HL-60 (cell line): ENCODE results near the gene GNAQ.
"Not testable (repeated sequence)": the region's sequence is repeated elsewhere in the genome, so short reads cannot be mapped to it uniquely, and the experiment has no call there.

Experiments
- DNase-seq, 2 experiments: peaks; one replicate each; pipeline ENCODE4 v3.0.0-alpha.2; 2010 to 2020; ENCODE audit warnings: low read depth in 1 of 2, low spot score in 1 of 2
- H3K27ac ChIP-seq: fragments of 250-450 bp; sonication (Bioruptor Pico); replicated peaks from 2 replicates; pipeline ENCODE4 v1.5.1; 2020; ENCODE audit warnings: mild to moderate bottlenecking, moderate library complexity
- H3K27me3 ChIP-seq: fragments of 250-450 bp; sonication (Bioruptor Pico); 2 replicates; pipeline ENCODE4 v1.5.1; 2021; ENCODE audit warnings: mild to moderate bottlenecking, moderate library complexity; ENCODE audit not compliant: insufficient read depth, poor library complexity, severe bottlenecking
- H3K4me3 ChIP-seq: replicated peaks from 2 replicates; pipeline ENCODE4 v1.5.1; 2011; ENCODE audit warnings: mild to moderate bottlenecking, control low read depth, low read length; ENCODE audit not compliant: insufficient read depth
- CTCF ChIP-seq: IDR thresholded peaks from one replicate; pipeline ENCODE4 v1.5.1; 2011; ENCODE audit warnings: low read length, control low read depth, inconsistent platforms; ENCODE audit not compliant: insufficient read depth
- GABPA ChIP-seq: IDR thresholded peaks from 2 replicates; pipeline ENCODE4 v1.6.1; 2012; ENCODE audit warnings: low read depth
- POLR2AphosphoS5 ChIP-seq: IDR thresholded peaks from 2 replicates; pipeline ENCODE4 v1.6.1; 2012; ENCODE audit warnings: low read depth
- REST ChIP-seq: IDR thresholded peaks from 2 replicates; pipeline ENCODE4 v1.6.1; 2012; ENCODE audit warnings: low read depth; ENCODE audit not compliant: insufficient replicate concordance
- SPI1 ChIP-seq: IDR thresholded peaks from 2 replicates; pipeline ENCODE4 v1.6.1; 2012; ENCODE audit warnings: low read depth, mild to moderate bottlenecking, borderline replicate concordance

GNAQ gene

GRCh38 chr9:77765781-77766259 lies 265.8 kb downstream of the GNAQ start:
- no peak for TF ChIP-seq SPI1
- TF ChIP-seq REST, result no peak
- TF ChIP-seq POLR2AphosphoS5, result no peak
- TF ChIP-seq GABPA, result no peak
- TF ChIP-seq CTCF, result no peak
- no peak for DNase-seq
- no peak overlapping the region for H3K4me3 ChIP-seq
- no peak overlapping the region for H3K27ac ChIP-seq
- no peaks in the 10 kb centered on the region for H3K27me3 ChIP-seq

- DNase-seq, result peak in 1 of 2 experiments; percentile 22
- no peaks in the 10 kb centered on the region for H3K27me3 ChIP-seq
- no peak overlapping the region for H3K4me3 ChIP-seq
- no peak overlapping the region for H3K27ac ChIP-seq
- no peak for TF ChIP-seq GABPA
- peak; percentile 7 for TF ChIP-seq CTCF
Observed at GRCh38 chr9:77764894-77765780, 266.5 kb downstream of the GNAQ start.

GRCh38 chr9:77763566-77763965 lies 268.0 kb downstream of the GNAQ start:
- TF ChIP-seq SPI1, result no peak
- no peak for TF ChIP-seq GABPA
- TF ChIP-seq CTCF, result no peak
- TF ChIP-seq REST, result no peak
- TF ChIP-seq POLR2AphosphoS5, result no peak
- no peak for DNase-seq
- Histone ChIP-seq H3K4me3 (no peak overlapping the region), H3K27ac (no peak overlapping the region), H3K27me3 (no peaks in the 10 kb centered on the region)

GRCh38 chr9:77760919-77761318 lies 270.7 kb downstream of the GNAQ start:
- not testable (repeated sequence) for DNase-seq, H3K4me3 ChIP-seq, H3K27me3 ChIP-seq, H3K27ac ChIP-seq
